ENCODE measurements around the gene CEMIP2. TPM values are rescaled to one million over a fixed set of nuclear protein-coding genes. Genes with fewer than 3 reads are reported as not detected.
A peak's percentile ranks its signal among the peaks of the same experiment; 100 is the strongest.

The CEMIP2 gene
- total and polyA plus RNA-seq, 2 of the 13 experiments (the other 11 are each of a cell fraction or from before 2014, with no cell fraction given): 94.3 to 128 TPM

- peak; percentile 68; the same call in 1 of the 2 replicates for TF ChIP-seq ZNF740 (CRISPR knock-in tag; IDR thresholded peaks at IDR 0.05)
- TF ChIP-seq ZNF782 (CRISPR knock-in tag; IDR thresholded peaks at IDR 0.05; ENCODE audit: borderline replicate concordance): no peak
- TF ChIP-seq THRA (CRISPR knock-in tag; IDR thresholded peaks at IDR 0.05; ENCODE audit: borderline replicate concordance): peak; percentile 58; the same call in 1 of the 2 replicates
- TF ChIP-seq ZNF775 (CRISPR knock-in tag; IDR thresholded peaks at IDR 0.05; ENCODE audit: borderline replicate concordance): no peak
- TF ChIP-seq NFE2 (CRISPR knock-in tag; IDR thresholded peaks at IDR 0.05): no peak
- peak; percentile 53; the same call in 1 of the 2 replicates for TF ChIP-seq AHDC1 (CRISPR knock-in tag; IDR thresholded peaks at IDR 0.05; ENCODE audit: borderline replicate concordance)
- TF ChIP-seq MXD1 (CRISPR knock-in tag; IDR thresholded peaks at IDR 0.05): peak; percentile 12; the same call in 1 of the 2 replicates
- TF ChIP-seq ZBTB44 (CRISPR knock-in tag; IDR thresholded peaks at IDR 0.05): no peak; the same call in 1 of the 2 replicates
- no peak for TF ChIP-seq CREBL2 (CRISPR knock-in tag; IDR thresholded peaks at IDR 0.05; ENCODE audit: borderline replicate concordance)
- TF ChIP-seq ZFP1 (CRISPR knock-in tag; IDR thresholded peaks at IDR 0.05): 0 out of 2 replicates have a peak, but pooled peaks have one; percentile 20
- peak; percentile 51; the same call in 1 of the 2 replicates for TF ChIP-seq POLR2AphosphoS2 (IDR thresholded peaks at IDR 0.05; ENCODE audit: low read depth, low read length)
Measured at GRCh38 chr9:71768388-71769174, at the start of gene CEMIP2 (continued).
